ENCODE measurements around the gene STK10.

STK10 gene

GRCh38 chr5:172141949-172142319, 46.1 kb downstream of the STK10 start:
- DNase-seq = no peak

GRCh38 chr5:172140866-172141265, 47.2 kb downstream of the STK10 start:
- no peak for DNase-seq

GRCh38 chr5:172140120-172140519, 47.9 kb downstream of the STK10 start:
- no peak for DNase-seq

GRCh38 chr5:172137046-172137445, 51.0 kb downstream of the STK10 start:
- DNase-seq = no peak

- no peak for DNase-seq
Measured at GRCh38 chr5:172133359-172134029, 54.5 kb downstream of the STK10 start.

- DNase-seq = no peak
Measured at GRCh38 chr5:172131690-172132089, 56.3 kb downstream of the STK10 start.

GRCh38 chr5:172129256-172129910, 58.6 kb downstream of the STK10 start:
- DNase-seq = no peak

- DNase-seq = no peak
Measured at GRCh38 chr5:172127581-172127980, 60.4 kb downstream of the STK10 start.

- no peak for DNase-seq
Measured at GRCh38 chr5:172123269-172123692, 64.7 kb downstream of the STK10 start.

GRCh38 chr5:172119921-172120688, 67.9 kb downstream of the STK10 start:
- no peak for DNase-seq

- no peak for DNase-seq
Measured at GRCh38 chr5:172118891-172119290, 69.1 kb downstream of the STK10 start.

GRCh38 chr5:172117977-172118701, 69.9 kb downstream of the STK10 start:
- no peak for DNase-seq

GRCh38 chr5:172115541-172115982, 72.5 kb downstream of the STK10 start:
- DNase-seq = no peak

- no peak for DNase-seq
Measured at GRCh38 chr5:172114875-172115422, 73.1 kb downstream of the STK10 start.

- no peak for DNase-seq
Measured at GRCh38 chr5:172113036-172113435, 75.0 kb downstream of the STK10 start.

- DNase-seq = no peak
Measured at GRCh38 chr5:172111852-172112225, 76.2 kb downstream of the STK10 start.

- DNase-seq = peak; percentile 38
Measured at GRCh38 chr5:172110921-172111851, 76.8 kb downstream of the STK10 start.

- no peak for DNase-seq
Measured at GRCh38 chr5:172110260-172110815, 77.7 kb downstream of the STK10 start.

GRCh38 chr5:172109749-172110148, 78.3 kb downstream of the STK10 start:
- no peak for DNase-seq

- no peak for DNase-seq
Measured at GRCh38 chr5:172107571-172107970, 80.5 kb downstream of the STK10 start.
